Measurements from ENCODE around the gene ATXN7L1. TPM values are rescaled to one million over a fixed set of nuclear protein-coding genes. Genes with fewer than 3 reads are reported as not detected.

ATXN7L1 gene
- total RNA-seq, 4 donors from 2014 or later = 5.9 to 21.2 (median 7.7) TPM

DNA sequence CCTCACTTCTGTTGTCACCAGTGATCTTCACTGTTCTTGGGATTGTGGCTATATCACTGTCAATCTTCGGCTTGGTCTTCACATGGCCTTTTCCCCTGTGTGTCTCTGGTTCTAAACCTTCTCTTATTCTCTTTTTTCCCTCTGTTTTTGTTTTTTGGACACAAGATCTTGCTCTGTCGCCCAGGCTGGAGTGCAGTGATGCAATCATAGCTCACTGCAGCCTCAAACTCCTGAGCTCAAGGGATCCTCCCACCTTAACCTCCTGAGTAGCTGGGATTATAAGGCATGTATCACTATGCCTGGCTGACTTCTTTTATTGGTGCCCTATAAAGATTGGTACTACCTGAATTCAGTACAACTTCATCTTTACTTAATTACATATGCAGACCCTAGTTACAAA, 151.7 kb downstream of the ATXN7L1 start:
- Histone ChIP-seq H3K9me3 (no peaks in the 10 kb centered on the region), H3K4me1 (no peaks in the 10 kb centered on the region), H3K27ac (no peak overlapping the region), H3K4me3 (no peak overlapping the region), H3K36me3 (no peaks in the 10 kb centered on the region), H3K27me3 (no peaks in the 10 kb centered on the region)
- no peak for TF ChIP-seq POLR2AphosphoS5 (IDR thresholded peaks at IDR 0.05)
- TF ChIP-seq, protein P1, sequence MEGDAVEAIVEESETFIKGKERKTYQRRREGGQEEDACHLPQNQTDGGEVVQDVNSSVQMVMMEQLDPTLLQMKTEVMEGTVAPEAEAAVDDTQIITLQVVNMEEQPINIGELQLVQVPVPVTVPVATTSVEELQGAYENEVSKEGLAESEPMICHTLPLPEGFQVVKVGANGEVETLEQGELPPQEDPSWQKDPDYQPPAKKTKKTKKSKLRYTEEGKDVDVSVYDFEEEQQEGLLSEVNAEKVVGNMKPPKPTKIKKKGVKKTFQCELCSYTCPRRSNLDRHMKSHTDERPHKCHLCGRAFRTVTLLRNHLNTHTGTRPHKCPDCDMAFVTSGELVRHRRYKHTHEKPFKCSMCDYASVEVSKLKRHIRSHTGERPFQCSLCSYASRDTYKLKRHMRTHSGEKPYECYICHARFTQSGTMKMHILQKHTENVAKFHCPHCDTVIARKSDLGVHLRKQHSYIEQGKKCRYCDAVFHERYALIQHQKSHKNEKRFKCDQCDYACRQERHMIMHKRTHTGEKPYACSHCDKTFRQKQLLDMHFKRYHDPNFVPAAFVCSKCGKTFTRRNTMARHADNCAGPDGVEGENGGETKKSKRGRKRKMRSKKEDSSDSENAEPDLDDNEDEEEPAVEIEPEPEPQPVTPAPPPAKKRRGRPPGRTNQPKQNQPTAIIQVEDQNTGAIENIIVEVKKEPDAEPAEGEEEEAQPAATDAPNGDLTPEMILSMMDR (IDR thresholded peaks at IDR 0.05) = no peak
- no peak for TF ChIP-seq EP300 (IDR thresholded peaks at IDR 0.05)
- TF ChIP-seq POLR2A (IDR thresholded peaks at IDR 0.05) = no peak
- WGBS, 2 donors (ENCODE audit: low coverage in 1 of 2) = 86% methylated on average over 2 of the region's 2 CpGs; no CpG with 5 or more reads in 1 of the 2 donors
- no peak for ATAC-seq

DNA sequence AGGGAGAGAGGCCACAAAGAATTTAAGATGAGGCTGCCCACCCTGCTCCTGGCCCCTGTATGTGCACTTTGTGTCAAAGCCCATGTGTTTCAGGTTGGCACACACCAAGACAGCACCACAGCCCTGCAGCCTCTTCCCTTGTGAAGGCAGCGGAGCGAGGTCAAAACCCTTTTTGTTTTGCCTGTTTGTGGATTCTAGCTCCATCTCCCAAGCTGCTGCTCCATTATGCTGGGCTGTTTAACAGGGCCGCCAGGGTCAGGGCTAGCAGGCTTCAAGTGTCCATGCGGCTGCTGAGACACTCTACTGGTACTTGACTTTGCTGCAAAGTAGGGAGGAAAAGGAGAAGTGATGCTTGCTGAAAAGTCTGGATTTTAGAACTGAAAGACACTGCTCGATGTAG, 152.8 kb downstream of the ATXN7L1 start:
- Histone ChIP-seq H3K4me3 (no peak overlapping the region), H3K4me1 (peaks cover 0 to 9% (median 0%) of the 10 kb centered on the region in 3 donors), H3K36me3 (no peaks in the 10 kb centered on the region), H3K27ac (no peak overlapping the region), H3K27me3 (no peaks in the 10 kb centered on the region), H3K9me3 (no peaks in the 10 kb centered on the region)
- ATAC-seq = no peak
- TF ChIP-seq EP300 (IDR thresholded peaks at IDR 0.05) = no peak
- no peak for TF ChIP-seq POLR2A (IDR thresholded peaks at IDR 0.05)
- TF ChIP-seq, protein P1 (IDR thresholded peaks at IDR 0.05) = no peak
- no peak for TF ChIP-seq POLR2AphosphoS5 (IDR thresholded peaks at IDR 0.05)
- WGBS, 2 donors (ENCODE audit: low coverage in 1 of 2) = 44 to 83% methylated on average over 1 to 3 of the region's 5 CpGs

DNA sequence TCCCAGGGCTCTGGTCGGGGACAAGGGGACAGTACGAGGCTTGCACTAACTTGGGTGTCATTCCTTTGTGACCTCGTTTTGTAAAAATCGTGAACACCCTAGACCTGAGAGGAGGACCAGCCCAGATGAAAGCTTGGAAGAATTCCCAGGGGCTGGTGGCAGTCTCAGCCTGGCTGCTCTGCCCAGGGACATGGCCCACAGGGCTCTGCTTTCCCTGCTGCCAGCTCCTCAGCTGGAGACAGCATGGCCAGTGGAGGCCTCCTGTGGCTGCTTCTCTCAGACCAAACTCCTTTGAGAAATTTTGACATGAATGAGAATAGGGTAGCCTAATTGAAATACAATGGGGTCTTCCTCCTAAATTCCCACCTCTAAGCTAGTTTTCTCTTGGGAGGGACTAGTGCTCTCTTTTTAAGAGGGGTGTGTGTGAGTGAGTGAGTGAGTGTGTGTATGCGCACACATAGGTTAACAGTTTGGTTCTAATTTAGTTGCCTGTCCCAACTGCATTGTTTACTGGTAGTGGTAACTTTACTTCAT, 154.8 kb downstream of the ATXN7L1 start:
- no peak overlapping the region for H3K27ac ChIP-seq
- no peak overlapping the region for H3K4me3 ChIP-seq
- no peaks in the 10 kb centered on the region for H3K27me3 ChIP-seq
- WGBS, 2 donors (ENCODE audit: low coverage in 1 of 2) = 100% methylated on average over 1 to 2 of the region's 5 CpGs
- H3K9me3 ChIP-seq = no peaks in the 10 kb centered on the region
- peaks cover 0 to 13% (median 0%) of the 10 kb centered on the region in 3 donors for H3K4me1 ChIP-seq
- TF ChIP-seq EP300 (IDR thresholded peaks at IDR 0.05) = no peak
- no peak for TF ChIP-seq POLR2AphosphoS5 (IDR thresholded peaks at IDR 0.05)
- TF ChIP-seq POLR2A (IDR thresholded peaks at IDR 0.05) = no peak
- TF ChIP-seq, protein P1 (IDR thresholded peaks at IDR 0.05) = no peak
- no peaks in the 10 kb centered on the region for H3K36me3 ChIP-seq
- ATAC-seq = no peak

DNA sequence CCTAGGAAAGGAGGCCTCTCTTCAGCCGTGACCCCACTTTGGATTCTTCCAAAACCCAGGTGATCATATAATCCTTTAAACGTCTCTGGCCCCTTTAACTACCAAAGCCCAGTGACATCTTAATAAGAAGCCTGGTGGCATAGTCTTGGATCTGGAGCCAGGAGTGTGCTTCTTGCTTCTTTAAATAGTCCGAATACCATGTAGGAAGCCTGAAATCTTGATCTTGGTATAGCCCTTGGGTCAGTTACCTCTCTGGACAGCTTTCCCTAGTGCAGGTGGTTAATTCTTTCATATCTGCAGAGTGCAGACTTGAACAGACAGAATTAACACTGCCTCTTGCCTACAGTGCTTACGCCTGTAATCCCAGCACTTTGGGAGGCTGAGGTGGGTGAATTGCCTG, 156.5 kb downstream of the ATXN7L1 start:
- Histone ChIP-seq H3K27ac (no peak overlapping the region), H3K4me3 (no peak overlapping the region), H3K4me1 (peaks cover 0 to 13% (median 0%) of the 10 kb centered on the region in 3 donors), H3K36me3 (no peaks in the 10 kb centered on the region), H3K9me3 (no peaks in the 10 kb centered on the region), H3K27me3 (no peaks in the 10 kb centered on the region)
- ATAC-seq = no peak
- TF ChIP-seq POLR2AphosphoS5 (IDR thresholded peaks at IDR 0.05) = no peak
- no peak for TF ChIP-seq EP300 (IDR thresholded peaks at IDR 0.05)
- 72 to 89% methylated on average over 3 of the region's 4 CpGs for WGBS, 2 donors (ENCODE audit: low coverage in 1 of 2)

DNA sequence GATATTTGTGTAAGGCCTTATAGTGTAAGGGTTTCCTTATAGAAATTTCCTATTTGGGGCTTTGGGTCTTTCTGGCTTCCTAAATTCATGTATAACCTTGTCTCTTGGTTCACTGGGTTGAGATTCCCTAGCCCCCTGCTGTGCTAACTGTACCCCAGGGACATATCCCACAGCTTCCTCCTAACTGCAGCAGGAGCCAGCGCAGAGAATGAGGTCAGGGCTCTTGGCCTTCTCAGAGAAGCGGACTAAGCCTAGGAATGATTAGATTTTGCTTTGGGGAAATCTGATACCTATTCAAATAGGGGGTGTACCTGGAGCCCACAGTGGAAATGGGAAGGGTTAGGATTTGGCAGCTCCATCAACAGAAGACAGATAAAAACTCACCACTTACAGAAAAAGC, 157.0 kb downstream of the ATXN7L1 start:
- no peak for ATAC-seq
- no peaks in the 10 kb centered on the region for H3K36me3 ChIP-seq
- no peaks in the 10 kb centered on the region for H3K27me3 ChIP-seq
- WGBS, 2 donors (ENCODE audit: low coverage in 1 of 2) = 100% methylated on average over 1 of the region's 2 CpGs; no CpG with 5 or more reads in 1 of the 2 donors
- peaks cover 0 to 13% (median 0%) of the 10 kb centered on the region in 3 donors for H3K4me1 ChIP-seq
- H3K27ac ChIP-seq = no peak overlapping the region
- no peak overlapping the region for H3K4me3 ChIP-seq
- no peaks in the 10 kb centered on the region for H3K9me3 ChIP-seq
- TF ChIP-seq POLR2A (IDR thresholded peaks at IDR 0.05) (no peak), EP300 (IDR thresholded peaks at IDR 0.05) (no peak), POLR2AphosphoS5 (IDR thresholded peaks at IDR 0.05) (no peak)
- TF ChIP-seq, protein P1 (IDR thresholded peaks at IDR 0.05) = no peak

Data from gastroesophageal sphincter (tissue), 4 donors.